NK-92 (cell line): Measurements from ENCODE around the gene BCKDK.
A peak's percentile ranks its signal among the peaks of the same experiment; 100 is the strongest.
"Not testable (repeated sequence)": the region's sequence is repeated elsewhere in the genome, so short reads cannot be mapped to it uniquely, and the experiment has no call there.

Source experiments
- DNase-seq: peaks from one replicate; lab custom pipeline; 2025; ENCODE audit not compliant: unreplicated experiment; lab: John Stamatoyannopoulos, UW

The BCKDK gene

DNA sequence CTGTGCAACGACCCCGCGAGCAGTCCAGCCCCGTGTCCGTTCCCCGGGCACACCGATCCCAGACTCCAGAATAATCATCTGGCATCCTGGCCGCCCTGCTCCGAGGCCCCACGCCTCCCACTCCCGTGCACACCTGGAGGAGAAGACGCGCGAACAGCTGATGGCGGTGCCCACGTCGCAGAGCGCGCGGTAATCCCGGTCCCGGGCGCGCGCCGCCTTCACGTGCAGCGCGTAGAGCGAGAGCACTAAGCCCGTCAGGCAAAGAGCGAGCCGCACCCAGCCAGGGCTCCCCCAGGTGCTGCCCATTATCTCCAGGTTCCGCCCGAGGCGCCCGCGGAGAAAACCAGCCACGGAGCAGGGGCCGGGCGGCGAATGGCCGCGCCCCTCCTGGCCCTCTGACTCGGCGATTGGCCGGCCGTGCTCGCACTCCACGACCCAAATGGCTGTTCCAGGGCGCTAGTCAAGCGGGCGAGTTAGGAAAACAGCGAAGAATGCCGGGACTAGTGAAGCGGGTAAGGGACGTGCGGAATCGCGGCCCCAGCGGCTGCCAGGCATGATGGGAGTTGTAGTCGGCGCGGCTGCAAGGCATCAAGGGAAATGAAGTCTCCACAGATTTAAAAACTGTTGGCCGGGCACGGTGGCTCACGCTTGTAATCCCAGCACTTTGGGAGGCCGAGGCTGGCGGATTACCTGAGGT lies 13.6 kb upstream of the BCKDK start, which contains the start of gene VKORC1:
VKORC1 (minus strand) TSS at position 374 of the 697 bp plus-strand sequence; CDS start at position 306, 68 bp downstream.
- DNase-seq, result no peak

DNA sequence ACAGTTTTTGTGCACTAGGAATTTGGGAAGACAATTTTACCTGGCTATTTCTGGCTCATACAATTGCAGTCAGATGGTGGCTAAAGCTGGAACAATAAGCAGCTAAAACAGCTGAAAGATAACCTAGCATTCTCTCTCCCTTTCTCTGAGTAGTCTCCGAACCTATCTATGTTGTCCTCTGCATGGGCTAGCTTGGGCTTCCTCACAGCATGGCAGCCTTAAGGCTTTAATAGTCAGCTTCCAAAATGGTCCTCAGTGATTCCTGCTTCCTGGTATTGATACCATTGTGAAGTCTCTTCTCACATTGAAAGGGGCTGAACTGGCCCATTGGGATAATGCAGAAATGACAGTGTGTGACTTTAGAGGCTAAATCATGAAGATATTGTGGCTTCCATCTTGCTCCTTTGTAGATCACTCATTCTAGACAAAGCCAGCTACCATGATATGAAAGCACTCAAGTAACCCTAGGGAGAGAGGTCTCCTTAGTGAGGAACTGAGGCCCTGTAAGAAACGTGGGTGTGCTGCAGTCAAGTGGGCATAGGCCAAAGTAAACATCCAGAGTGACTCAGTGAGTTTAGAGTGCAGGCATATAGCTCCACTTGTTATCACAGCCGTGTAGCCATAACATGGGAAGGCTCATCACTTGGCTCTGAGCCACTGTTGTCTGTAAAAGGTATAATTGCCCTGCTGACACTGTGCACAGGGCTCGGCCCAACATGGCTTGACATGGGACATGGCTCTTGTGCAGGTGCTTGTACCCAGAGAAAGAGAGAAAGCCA lies 8.1 kb upstream of the BCKDK start:
- DNase-seq, result no peak

DNA sequence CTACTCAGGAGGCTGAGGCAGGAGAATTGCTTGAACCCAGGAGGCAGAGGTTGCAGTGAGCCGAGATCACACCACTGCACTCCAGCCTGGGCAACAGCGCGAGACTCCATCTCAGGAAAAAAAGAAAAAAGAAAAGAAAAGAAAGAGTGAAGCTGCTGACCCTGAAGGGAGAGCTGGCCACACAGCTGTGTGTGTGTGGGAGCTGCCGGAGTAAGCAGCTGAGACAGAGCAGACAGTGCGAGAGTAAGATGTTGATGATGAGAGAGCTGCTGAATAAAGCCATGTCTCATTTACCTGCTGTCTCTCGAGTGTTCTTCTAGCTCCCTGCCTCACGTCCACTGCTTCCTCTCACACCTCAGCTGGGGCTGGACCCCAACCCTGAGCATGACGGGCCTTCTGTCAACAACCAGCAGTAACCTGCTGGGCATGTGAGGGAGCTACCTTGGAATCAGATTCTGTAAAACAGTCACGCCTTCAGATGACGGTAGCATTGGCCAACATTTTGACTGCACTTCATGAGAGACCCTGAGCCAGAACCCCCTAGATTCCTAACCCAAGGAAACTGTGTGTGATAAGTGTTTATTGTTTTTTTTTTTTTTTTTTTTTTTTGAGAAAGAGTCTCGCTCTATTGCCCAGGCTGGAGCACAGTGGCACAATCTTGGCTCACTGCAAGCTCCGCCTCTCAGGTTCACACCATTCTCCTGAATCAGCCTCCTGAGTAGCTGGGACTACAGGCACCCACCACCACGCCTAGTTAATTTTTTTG lies 7.1 kb upstream of the BCKDK start:
- DNase-seq, result not testable (repeated sequence)

DNA sequence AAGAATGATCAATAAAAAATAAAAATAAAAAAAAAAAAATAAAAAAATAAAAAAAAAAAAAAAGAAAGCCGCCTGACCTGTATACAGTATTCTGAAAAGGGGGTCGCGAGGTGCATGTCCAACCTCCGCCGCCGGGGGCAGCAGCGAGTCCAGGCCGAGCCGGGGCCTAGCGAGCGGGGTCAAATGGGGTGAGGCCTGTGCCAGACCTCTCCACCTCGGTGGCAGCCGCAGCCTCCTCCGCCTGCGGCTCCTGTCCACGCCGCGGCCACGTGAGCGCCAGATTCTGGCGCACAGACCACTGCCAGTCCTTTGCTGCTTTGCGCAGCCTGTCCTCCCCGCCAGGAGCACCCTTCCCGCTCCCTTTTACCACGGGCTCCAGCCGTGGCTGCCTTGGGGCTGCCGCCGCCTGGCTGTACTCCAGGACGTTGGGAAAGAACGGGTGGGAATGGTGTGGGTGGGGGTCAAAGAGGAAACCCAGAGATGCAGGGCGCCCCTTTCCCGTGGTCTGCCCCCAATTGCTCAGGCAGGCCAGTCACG lies 2.4 kb upstream of the BCKDK start:
- DNase-seq, result no peak

DNA sequence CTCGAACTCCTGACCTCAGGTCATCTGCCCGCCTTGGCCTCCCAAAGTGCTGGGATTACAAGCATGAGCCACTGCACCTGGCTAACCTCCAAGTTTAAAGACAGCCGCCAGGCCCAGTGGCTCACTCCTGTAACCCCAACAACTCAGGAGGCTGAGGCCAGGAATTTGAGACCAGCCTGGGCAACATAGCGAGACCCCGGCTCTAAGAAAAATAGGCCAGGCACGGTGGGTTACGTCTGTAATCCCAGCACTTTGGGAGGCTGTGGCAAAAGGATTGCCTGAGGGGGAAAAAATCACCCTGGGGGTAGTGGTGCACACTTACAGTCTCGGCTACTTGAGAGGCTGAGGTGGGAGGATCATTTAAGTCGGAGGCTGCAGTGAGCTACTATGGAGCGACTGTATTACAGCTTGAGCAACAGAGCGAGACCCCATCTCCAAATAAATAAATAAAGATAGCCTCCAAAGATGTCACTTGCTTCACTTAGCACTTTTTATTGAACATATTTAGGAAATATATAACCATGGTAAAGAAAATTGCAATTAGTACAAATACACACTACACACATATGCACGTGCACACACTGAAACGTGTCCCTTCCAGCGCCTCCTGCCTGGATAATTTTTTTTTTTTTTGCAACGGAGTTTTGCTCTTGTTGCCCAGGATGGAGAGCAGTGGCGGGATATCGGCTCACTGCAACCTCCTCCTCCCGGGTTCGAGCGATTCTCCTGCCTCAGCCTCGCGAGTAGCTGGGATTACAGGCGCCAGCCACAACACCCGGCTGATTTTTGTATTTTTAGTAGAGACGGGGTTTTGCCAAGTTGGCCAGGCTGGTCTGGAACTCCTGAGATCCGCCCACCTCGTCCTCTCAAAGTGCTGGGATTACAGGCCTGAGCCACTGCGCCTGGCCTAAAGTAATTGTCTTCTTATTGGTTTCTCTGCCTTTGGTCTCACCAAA lies 1.4 kb upstream of the BCKDK start:
- no peak for DNase-seq

DNA sequence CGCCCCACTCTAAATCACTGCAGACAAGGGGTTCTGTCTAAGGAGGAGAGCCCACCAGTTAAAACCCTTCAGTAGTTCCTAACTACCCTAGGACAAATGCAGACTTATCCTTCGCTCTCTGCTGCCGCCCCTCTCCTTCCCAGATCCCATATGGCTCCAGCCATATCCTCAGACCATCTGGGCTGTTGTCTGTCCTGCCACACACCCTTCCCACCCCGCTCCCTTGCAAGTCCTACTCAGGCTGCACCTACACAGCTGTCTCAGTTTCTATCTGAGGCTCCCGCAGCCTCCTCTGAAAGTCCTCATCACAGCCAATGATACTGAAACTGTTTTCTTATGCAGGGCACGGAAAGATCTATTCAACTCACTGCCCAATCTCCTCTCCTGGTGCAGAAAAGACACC lies 720 bp upstream of the BCKDK start:
- no peak for DNase-seq

DNA sequence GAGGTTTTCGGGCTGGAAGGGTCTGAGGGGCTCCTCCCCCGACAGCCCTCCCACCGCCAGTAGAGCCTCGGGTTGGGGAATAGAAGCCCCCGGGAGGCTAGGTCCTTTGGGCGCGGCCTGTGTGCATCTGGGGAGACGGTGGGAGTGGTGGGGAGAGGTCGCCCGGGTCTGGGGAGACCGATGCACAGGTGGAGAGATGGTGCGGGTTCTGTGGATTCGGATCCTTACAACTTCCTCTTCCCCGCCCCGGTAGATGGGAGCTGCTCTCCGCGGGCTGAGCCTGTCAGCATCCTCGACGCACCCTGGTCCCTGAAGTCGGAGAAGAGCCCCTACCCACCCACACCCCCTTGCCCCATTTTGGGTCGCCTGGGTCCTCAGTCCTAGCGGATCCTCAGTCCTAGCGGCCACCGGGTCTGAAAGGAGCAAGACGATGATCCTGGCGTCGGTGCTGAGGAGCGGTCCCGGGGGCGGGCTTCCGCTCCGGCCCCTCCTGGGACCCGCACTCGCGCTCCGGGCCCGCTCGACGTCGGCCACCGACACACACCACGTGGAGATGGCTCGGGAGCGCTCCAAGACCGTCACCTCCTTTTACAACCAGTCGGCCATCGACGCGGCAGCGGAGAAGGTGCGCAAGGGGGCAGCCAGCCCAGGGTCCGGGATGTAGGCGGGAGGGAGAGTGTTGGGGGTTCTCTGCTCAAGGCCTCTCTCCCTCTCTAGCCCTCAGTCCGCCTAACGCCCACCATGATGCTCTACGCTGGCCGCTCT lies 790 bp downstream of the BCKDK start:
- no peak for DNase-seq

DNA sequence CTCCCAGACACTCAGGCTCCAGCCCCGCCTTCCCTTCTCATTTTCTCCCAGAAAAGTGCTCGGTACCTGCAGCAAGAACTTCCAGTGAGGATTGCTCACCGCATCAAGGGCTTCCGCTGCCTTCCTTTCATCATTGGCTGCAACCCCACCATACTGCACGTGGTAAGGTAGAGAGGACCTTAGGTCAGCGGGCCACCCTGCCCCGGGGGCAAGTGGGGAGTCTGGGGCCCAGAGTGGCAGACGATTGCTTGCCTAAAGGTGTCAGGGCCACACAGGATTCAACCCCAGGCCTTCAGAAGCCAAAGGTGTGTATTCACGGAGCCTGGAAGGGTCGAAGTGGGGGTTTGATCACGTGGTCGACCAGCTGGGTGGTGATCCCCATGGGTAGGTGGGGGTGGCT lies 1.4 kb downstream of the BCKDK start:
- no peak for DNase-seq

DNA sequence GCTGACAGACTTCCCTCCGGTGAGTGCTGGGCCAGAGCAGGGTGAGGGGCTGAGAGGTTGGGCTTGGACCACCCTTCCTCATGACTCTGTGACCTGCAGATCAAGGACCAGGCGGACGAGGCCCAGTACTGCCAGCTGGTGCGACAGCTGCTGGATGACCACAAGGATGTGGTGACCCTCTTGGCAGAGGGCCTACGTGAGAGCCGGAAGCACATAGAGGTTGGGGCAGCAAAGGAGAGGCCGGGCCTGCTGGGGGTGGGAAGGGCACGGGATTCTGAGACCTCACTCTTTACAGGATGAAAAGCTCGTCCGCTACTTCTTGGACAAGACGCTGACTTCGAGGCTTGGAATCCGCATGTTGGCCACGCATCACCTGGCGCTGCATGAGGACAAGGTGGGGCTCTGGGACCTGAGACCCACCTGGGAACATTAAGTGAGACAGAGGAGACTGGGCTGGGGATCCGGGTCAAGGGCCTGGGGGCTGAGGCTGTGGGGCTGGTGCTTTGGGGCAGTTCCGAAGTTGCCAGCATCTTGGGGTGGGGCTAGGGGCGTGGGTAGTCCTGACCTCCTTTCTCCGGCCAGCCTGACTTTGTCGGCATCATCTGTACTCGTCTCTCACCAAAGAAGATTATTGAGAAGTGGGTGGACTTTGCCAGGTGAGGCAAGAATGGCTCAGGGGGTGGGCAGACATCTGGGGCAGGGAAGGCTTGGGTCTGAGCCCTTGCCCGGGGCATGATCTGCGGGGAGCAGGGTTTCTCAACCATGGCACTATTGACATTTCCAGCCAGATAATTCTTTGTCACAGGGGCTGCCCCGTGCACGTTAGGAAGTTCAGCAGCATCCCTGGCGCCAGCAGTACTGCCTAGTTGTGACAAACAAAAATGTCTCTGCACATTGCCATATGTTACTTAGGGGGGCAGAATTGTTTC lies 2.2 kb downstream of the BCKDK start:
- DNase-seq, result no peak

DNA sequence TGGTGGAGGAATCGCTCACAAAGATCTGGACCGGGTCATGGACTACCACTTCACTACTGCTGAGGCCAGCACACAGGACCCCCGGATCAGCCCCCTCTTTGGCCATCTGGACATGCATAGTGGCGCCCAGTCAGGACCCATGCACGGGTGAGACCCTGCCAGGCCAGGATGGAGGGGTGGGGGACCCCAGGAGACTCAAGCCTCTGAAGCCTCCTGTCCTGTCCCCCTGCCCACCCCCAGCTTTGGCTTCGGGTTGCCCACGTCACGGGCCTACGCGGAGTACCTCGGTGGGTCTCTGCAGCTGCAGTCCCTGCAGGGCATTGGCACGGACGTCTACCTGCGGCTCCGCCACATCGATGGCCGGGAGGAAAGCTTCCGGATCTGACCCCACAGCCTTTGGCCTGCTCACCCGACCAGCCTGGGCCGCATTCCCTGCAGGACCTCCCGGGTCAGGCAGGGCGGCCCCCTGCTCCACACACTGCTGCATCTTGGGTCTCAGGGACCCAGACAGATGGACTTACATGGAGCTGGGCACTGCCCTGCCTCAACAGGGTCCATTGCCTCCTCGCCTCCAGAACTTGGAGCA lies 3.8 kb downstream of the BCKDK start:
- DNase-seq, result no peak

DNA sequence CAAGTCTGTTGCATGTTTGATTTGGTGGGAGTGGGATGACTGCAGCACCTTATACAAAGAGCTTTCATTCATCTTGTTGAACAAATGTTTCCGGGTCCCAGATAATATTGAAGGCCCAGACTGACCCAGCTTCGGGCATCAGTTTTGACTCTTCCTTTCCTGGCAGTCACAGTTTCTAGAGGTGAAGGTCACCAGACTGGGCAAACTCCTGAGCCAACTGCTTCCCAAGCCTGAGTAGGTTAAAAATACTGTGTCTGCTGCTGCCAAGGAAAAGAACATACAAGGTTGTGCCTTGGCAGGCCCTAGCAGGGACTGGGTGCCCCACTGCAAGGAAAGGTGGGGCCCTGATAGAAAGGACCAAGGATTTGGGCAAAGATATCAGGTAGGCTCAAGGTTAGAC lies 4.5 kb downstream of the BCKDK start:
- no peak for DNase-seq

DNA sequence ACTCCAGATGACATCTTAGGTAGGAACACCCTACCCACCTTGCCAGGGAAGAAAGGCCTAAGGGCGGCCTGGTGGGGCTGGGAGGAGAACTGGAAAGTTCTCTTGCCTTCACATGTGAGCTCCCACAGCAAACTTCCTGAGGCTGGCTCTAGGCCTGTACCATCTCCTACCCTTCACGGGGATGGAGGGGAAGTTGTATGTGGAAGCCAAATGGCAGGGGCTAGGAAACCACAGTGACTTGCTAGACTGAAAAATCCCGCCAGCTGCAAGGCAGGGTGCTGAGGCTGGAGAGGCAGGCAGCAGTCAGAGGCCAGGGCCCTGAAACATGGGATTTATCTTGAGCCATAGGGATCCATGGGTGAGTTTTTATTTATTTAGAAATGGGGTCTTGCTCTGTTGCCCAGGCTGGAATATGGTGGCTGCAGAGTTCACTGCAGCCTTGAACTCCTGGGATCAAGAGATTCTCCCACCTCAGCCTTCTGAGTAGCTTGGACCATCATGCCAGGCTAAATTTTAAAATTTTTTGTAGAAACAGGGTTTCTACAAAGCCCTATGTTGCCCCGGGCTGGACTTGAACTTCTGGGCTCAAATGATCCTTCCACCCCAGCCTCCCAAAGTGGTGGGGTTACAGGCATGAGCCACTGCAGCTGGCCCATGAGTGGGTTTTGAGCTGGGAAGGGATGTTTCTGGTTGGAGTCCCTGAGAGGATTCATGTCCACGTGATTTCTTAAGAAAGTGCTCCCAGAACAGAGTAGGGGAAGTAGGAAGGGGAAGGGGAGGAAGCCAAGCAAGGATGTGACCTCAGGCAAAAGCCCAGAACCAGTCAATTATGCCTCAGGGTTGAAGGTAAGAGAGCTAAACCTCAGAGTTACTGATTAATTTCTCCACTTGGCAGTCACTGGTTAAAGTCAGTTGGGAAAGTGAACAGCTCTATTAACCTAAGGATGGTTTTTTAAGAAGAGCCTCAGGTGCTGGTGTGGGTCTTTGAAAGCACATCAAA lies 5.2 kb downstream of the BCKDK start:
- no peak for DNase-seq

DNA sequence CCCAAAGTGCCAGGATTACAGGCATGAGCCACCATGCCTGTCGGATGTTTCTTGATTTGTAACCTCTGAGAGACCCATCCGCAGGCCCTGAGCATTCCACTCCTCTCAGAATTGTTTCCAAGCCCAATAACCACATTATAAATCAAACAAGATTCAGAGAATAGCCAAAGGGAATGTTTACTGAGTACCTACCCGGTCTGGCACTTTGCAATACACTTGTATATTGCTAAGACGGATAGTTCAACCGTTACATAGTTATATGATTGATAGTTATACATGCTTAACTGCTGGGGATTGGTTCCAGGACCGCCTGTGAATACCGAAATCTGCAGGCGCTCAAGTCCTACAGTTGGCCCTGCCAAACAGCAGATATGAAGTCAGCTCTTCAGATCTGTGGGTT lies 6.3 kb downstream of the BCKDK start:
- no peak for DNase-seq

DNA sequence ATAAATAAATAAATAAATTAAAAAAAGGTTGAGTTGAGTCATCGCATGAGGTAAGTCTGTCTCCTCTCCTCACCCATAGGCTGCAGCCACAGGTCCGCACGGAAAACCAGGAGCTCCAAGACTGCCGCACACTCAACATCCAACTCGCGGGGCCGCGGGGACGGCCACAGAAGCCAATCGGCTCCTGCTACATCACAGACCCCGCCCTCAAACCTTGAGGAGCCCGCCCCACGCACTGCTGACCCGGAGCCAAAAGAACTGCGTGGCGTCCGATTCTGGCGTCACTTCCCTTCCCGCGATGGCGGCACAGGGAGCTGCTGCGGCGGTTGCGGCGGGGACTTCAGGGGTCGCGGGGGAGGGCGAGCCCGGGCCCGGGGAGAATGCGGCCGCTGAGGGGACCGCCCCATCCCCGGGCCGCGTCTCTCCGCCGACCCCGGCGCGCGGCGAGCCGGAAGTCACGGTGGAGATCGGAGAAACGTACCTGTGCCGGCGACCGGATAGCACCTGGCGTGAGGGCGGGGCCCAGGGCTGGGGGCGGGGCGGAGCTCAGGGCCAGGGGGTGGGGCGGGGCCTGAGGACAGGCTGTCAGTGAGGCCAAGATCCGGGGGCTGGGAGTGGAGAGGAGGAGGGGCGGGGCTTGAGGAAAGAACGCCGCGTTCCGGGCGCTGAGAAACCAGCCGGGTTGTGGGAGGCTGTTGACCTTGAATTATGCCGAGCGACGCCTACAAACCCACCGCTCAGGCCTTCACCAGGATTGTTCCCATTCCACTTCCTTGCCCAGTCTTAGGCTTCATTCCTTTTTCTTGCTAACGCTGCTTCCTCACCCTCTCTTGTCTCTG lies 9.4 kb downstream of the BCKDK start, which contains the start of gene KAT8:
KAT8 (plus strand) TSS at position 281 of the 839 bp plus-strand sequence; CDS start at position 299, 18 bp downstream.
- DNase-seq, result peak; percentile 81

DNA sequence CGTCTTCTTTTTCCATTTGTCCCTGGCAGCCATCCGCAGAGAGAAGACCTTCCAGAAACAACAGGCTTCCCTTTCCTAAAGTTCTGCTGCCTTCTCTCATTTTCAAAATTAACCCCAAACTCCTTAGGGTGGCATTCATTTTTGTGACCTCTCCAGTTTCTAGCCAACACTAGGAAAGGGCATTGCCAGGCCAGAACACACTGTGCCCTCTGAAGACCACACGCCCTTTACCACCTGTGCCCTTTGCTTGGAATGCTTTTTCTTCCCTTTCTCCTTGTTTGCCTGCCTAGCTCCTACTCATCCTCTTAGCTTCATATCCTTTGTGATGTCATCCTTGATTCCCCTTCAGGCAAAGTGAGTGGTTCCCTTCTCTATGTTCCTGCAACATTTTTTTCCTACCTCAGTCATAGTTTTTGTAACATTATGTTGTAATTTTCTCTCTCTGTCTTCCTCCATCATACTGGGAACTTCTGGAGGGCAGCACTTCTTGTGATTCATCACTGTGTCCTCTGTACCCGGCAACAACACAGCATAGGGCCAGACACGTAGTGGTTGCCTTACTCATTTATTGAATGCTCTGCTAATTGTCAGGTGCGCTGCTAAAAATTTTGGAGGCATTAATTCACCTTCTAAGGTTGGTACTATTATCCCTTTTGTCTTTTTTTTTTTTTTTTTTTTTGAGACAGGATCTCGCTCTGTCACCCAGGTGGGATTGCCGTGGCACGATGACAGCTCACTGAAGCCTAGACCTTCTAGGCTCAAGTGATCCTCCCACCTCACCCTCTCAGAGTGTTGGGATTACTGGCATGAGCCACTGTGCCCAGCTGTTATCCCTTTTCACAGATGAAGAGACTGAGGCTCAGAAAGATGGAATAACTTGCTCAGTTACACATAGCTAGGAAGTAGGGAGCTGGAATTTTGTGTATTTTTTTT lies 10.3 kb downstream of the BCKDK start:
- DNase-seq, result no peak
